Measurements from ENCODE around the gene PROSER2.

Gene PROSER2

GRCh38 chr10:11781114-11781513 lies 42.0 kb upstream of the PROSER2 start:
- no peak for TF ChIP-seq TSHZ2 (CRISPR knock-in tag; IDR thresholded peaks at IDR 0.05)
- no peak for TF ChIP-seq TOX (CRISPR knock-in tag; IDR thresholded peaks at IDR 0.05; ENCODE audit: borderline replicate concordance)
- TF ChIP-seq CSDC2 (CRISPR knock-in tag; IDR thresholded peaks at IDR 0.05): no peak
- TF ChIP-seq SNAI2 (CRISPR knock-in tag; IDR thresholded peaks at IDR 0.05): no peak
- TF ChIP-seq ZNF70 (CRISPR knock-in tag; IDR thresholded peaks at IDR 0.05): no peak
- TF ChIP-seq GLIS3 (CRISPR knock-in tag; IDR thresholded peaks at IDR 0.05): no peak
- TF ChIP-seq ESRRG (CRISPR knock-in tag; IDR thresholded peaks at IDR 0.05): no peak
- no peak for TF ChIP-seq CSRNP3 (CRISPR knock-in tag; IDR thresholded peaks at IDR 0.05)
- TF ChIP-seq ZNF565 (CRISPR knock-in tag; conservative IDR thresholded peaks at IDR 0.05; ENCODE audit: low read depth): no peak
- TF ChIP-seq ZFP3 (CRISPR knock-in tag; IDR thresholded peaks at IDR 0.05): no peak
- no peak for TF ChIP-seq PPARA (CRISPR knock-in tag; IDR thresholded peaks at IDR 0.05; ENCODE audit: borderline replicate concordance)
- TF ChIP-seq TCF4 (CRISPR knock-in tag; IDR thresholded peaks at IDR 0.05; ENCODE audit: borderline replicate concordance): no peak
- no peak for TF ChIP-seq ISL1 (CRISPR knock-in tag; IDR thresholded peaks at IDR 0.05)
- TF ChIP-seq CREB5 (CRISPR knock-in tag; IDR thresholded peaks at IDR 0.05; ENCODE audit: low read depth): no peak
- no peak for TF ChIP-seq ARNTL (CRISPR knock-in tag; IDR thresholded peaks at IDR 0.05; ENCODE audit: borderline replicate concordance, low read depth)
- TF ChIP-seq ZFP30 (CRISPR knock-in tag; IDR thresholded peaks at IDR 0.05): no peak
- no peak for TF ChIP-seq OSR1 (CRISPR knock-in tag; IDR thresholded peaks at IDR 0.05)
- TF ChIP-seq RARB (CRISPR knock-in tag; IDR thresholded peaks at IDR 0.05): no peak
- no peak for TF ChIP-seq BACH2 (CRISPR knock-in tag; IDR thresholded peaks at IDR 0.05; ENCODE audit: borderline replicate concordance)
- ATAC-seq: no peak

GRCh38 chr10:11782793-11783557 lies 40.2 kb upstream of the PROSER2 start:
- ATAC-seq: peak; percentile 86
- TF ChIP-seq ZNF8 (CRISPR knock-in tag; IDR thresholded peaks at IDR 0.05) (no peak), ZFP30 (CRISPR knock-in tag; IDR thresholded peaks at IDR 0.05) (no peak), ZFP3 (CRISPR knock-in tag; IDR thresholded peaks at IDR 0.05) (no peak)

GRCh38 chr10:11783558-11783865 lies 39.6 kb upstream of the PROSER2 start:
- TF ChIP-seq BACH2 (CRISPR knock-in tag; IDR thresholded peaks at IDR 0.05; ENCODE audit: borderline replicate concordance) (no peak), ISL1 (CRISPR knock-in tag; IDR thresholded peaks at IDR 0.05) (no peak), ZNF70 (CRISPR knock-in tag; IDR thresholded peaks at IDR 0.05) (no peak), ESRRG (CRISPR knock-in tag; IDR thresholded peaks at IDR 0.05) (no peak), RARB (CRISPR knock-in tag; IDR thresholded peaks at IDR 0.05) (no peak), ZFP30 (CRISPR knock-in tag; IDR thresholded peaks at IDR 0.05) (no peak), ZNF565 (CRISPR knock-in tag; conservative IDR thresholded peaks at IDR 0.05; ENCODE audit: low read depth) (no peak), ZNF8 (CRISPR knock-in tag; IDR thresholded peaks at IDR 0.05) (no peak)
- no peak for ATAC-seq

- ATAC-seq: no peak
- TF ChIP-seq CREB5 (CRISPR knock-in tag; IDR thresholded peaks at IDR 0.05; ENCODE audit: low read depth) (no peak), ESRRG (CRISPR knock-in tag; IDR thresholded peaks at IDR 0.05) (no peak), CSDC2 (CRISPR knock-in tag; IDR thresholded peaks at IDR 0.05) (no peak), TSHZ2 (CRISPR knock-in tag; IDR thresholded peaks at IDR 0.05) (no peak), CSRNP3 (CRISPR knock-in tag; IDR thresholded peaks at IDR 0.05) (no peak), ZC3H10 (CRISPR knock-in tag; IDR thresholded peaks at IDR 0.05) (no peak), ZNF565 (CRISPR knock-in tag; conservative IDR thresholded peaks at IDR 0.05; ENCODE audit: low read depth) (no peak), ZNF8 (CRISPR knock-in tag; IDR thresholded peaks at IDR 0.05) (no peak), ZFP3 (CRISPR knock-in tag; IDR thresholded peaks at IDR 0.05) (no peak), TOX (CRISPR knock-in tag; IDR thresholded peaks at IDR 0.05; ENCODE audit: borderline replicate concordance) (no peak), RARB (CRISPR knock-in tag; IDR thresholded peaks at IDR 0.05) (no peak), ARNTL (CRISPR knock-in tag; IDR thresholded peaks at IDR 0.05; ENCODE audit: borderline replicate concordance, low read depth) (no peak), GLIS3 (CRISPR knock-in tag; IDR thresholded peaks at IDR 0.05) (no peak), OSR1 (CRISPR knock-in tag; IDR thresholded peaks at IDR 0.05) (no peak), TCF4 (CRISPR knock-in tag; IDR thresholded peaks at IDR 0.05; ENCODE audit: borderline replicate concordance) (no peak), BACH2 (CRISPR knock-in tag; IDR thresholded peaks at IDR 0.05; ENCODE audit: borderline replicate concordance) (no peak), PPARA (CRISPR knock-in tag; IDR thresholded peaks at IDR 0.05; ENCODE audit: borderline replicate concordance) (no peak), SNAI2 (CRISPR knock-in tag; IDR thresholded peaks at IDR 0.05) (no peak), ZNF70 (CRISPR knock-in tag; IDR thresholded peaks at IDR 0.05) (no peak)
These were observed 35.8 kb upstream of the PROSER2 start for GRCh38 chr10:11787374-11787773.
